ENCODE measurements around the gene SCN1B. TPM values are rescaled to one million over a fixed set of nuclear protein-coding genes. Genes with fewer than 3 reads are reported as not detected.

The SCN1B gene
- total RNA-seq, 4 donors from 2014 or later = 194 to 469 (median 289) TPM

DNA sequence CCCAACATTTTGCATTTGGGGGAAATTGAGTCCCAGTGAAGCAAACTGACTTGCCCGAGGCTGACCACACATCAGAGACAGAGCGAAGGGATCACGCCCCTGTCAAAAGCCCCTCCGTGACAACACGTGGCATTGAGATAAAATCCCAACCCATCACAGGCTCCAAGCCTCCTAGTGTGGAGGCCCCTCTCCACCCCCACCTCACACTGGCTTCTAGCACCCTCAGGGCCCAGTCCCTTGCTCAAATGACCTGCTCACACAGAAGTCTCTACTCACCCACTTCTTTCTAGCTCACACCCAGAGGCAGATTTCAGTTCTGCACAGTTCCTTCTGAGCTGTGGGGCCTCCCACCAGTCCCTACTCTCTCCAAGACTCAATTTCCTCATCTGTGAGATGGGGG is 21.5 kb downstream of the SCN1B start:
- no peak overlapping the region for H3K4me3 ChIP-seq
- H3K27me3 ChIP-seq = no peaks in the 10 kb centered on the region
- peaks cover 53 to 61% of the 10 kb centered on the region in 2 donors for H3K4me1 ChIP-seq
- in situ Hi-C loops (cut with MboI; ENCODE audit: low sequenced_read_pairs in 4 of 4) (no loop called here), intact Hi-C loops (cut with DNase I; ENCODE audit: low total_unique reads) (no loop called here)
- no peaks in the 10 kb centered on the region for H3K36me3 ChIP-seq
- ATAC-seq (no peak), DNase-seq (no peak)
- peak overlapping the region; percentile 97 to 98 (median 98) for H3K27ac ChIP-seq
- H3K9me3 ChIP-seq = no peaks in the 10 kb centered on the region
- TF ChIP-seq POLR2A (IDR thresholded peaks at IDR 0.05) = no peak
- TF ChIP-seq, protein P1, sequence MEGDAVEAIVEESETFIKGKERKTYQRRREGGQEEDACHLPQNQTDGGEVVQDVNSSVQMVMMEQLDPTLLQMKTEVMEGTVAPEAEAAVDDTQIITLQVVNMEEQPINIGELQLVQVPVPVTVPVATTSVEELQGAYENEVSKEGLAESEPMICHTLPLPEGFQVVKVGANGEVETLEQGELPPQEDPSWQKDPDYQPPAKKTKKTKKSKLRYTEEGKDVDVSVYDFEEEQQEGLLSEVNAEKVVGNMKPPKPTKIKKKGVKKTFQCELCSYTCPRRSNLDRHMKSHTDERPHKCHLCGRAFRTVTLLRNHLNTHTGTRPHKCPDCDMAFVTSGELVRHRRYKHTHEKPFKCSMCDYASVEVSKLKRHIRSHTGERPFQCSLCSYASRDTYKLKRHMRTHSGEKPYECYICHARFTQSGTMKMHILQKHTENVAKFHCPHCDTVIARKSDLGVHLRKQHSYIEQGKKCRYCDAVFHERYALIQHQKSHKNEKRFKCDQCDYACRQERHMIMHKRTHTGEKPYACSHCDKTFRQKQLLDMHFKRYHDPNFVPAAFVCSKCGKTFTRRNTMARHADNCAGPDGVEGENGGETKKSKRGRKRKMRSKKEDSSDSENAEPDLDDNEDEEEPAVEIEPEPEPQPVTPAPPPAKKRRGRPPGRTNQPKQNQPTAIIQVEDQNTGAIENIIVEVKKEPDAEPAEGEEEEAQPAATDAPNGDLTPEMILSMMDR (IDR thresholded peaks at IDR 0.05 in 4 of 5, conservative IDR thresholded peaks at IDR 0.05 in 1 of 5) = no peak

DNA sequence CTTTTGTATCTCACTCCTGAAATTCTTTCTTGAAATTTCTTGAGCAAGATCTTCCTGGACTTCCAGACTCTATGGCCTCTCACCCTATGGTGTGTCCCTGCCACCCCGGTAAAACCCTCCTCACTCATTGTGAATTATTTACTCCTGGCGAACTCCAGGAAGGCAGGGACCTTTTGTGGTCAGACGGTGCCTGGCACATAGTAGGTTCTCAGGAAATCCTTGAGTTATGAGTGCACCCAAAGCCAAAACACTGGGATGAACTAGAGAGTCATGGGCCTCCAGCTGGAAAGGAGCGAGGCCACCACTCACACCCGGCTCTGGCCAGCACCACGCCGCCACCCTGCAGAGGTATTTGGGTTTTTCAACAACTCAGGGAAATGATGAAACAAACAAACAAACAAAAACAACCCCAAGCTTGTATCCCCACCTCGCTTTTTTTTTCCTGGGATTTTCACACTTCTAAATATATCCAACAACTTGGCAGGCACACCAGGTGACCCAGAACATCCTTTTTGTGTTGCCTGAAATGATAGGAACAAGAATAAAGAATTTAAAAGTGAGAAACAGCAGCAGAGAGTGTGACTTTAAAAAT is 22.4 kb downstream of the SCN1B start:
- Histone ChIP-seq H3K27me3 (no peaks in the 10 kb centered on the region), H3K36me3 (no peaks in the 10 kb centered on the region), H3K9me3 (no peaks in the 10 kb centered on the region), H3K27ac (peak overlapping the region; percentile 97 to 98 (median 98)), H3K4me1 (peaks cover 52 to 55% of the 10 kb centered on the region in 2 donors), H3K4me3 (no peak overlapping the region)
- intact Hi-C loops (cut with DNase I; ENCODE audit: low total_unique reads) = no loop called here
- TF ChIP-seq POLR2A (IDR thresholded peaks at IDR 0.05) = no peak
- TF ChIP-seq, protein P1 (IDR thresholded peaks at IDR 0.05 in 4 of 5, conservative IDR thresholded peaks at IDR 0.05 in 1 of 5) = no peak
- ATAC-seq (peak; percentile 53 to 67), DNase-seq (peak; percentile 70 to 77)
- in situ Hi-C loops (cut with MboI; ENCODE audit: low sequenced_read_pairs in 4 of 4) = no loop called here

DNA sequence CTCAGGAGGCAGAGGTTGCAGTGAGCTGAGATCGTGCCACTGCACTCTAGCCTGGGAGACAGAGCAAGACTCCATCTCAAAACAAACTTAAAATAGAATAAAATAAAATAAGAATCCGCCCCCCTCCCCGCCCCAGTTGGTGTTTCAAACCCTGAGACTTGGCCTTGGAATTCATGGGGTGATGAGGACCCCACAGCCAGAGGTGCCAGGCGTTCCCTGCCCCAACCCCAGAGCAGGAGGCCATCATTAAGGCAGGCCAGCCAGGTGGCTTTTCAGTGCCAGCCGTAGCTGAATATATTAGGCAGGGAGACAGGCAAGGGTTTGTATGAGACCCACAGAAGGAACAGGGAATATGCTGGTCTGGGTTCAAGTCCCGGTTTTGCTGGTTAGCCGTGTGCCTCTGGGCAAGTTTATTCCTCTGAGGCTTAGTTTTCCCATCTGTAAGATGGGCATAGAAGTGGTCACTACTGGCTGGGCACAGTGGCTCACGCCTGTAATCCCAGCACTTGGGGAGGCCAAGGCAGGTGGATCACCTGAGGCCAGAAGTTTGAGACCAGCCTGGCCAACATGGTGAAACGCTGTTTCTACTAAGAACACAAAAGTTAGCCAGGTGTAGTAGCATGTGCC is 23.5 kb downstream of the SCN1B start:
- no peak for ATAC-seq
- Histone ChIP-seq H3K27ac (peak overlapping the region; percentile 97 to 98 (median 98)), H3K27me3 (no peaks in the 10 kb centered on the region), H3K4me3 (no peak overlapping the region), H3K36me3 (no peaks in the 10 kb centered on the region), H3K9me3 (no peaks in the 10 kb centered on the region), H3K4me1 (peaks cover 43 to 44% of the 10 kb centered on the region in 2 donors)
- peak in 1 of 2 donors; percentile 12 for DNase-seq
- in situ Hi-C loops (cut with MboI; ENCODE audit: low sequenced_read_pairs in 4 of 4) = no loop called here
- intact Hi-C loops (cut with DNase I; ENCODE audit: low total_unique reads) = no loop called here
- TF ChIP-seq, protein P1 (IDR thresholded peaks at IDR 0.05 in 4 of 5, conservative IDR thresholded peaks at IDR 0.05 in 1 of 5) = no peak
- no peak for TF ChIP-seq POLR2A (IDR thresholded peaks at IDR 0.05)

- Histone ChIP-seq H3K4me1 (peaks cover 35 to 36% of the 10 kb centered on the region in 2 donors), H3K27me3 (no peaks in the 10 kb centered on the region), H3K4me3 (no peak overlapping the region), H3K9me3 (no peaks in the 10 kb centered on the region), H3K36me3 (no peaks in the 10 kb centered on the region), H3K27ac (peak overlapping the region; percentile 70 to 98 (median 97))
- DNase-seq (no peak), ATAC-seq (no peak)
- in situ Hi-C loops (cut with MboI; ENCODE audit: low sequenced_read_pairs in 4 of 4) = no loop called here
- intact Hi-C loops (cut with DNase I; ENCODE audit: low total_unique reads) = no loop called here
- TF ChIP-seq, protein P1 (IDR thresholded peaks at IDR 0.05 in 4 of 5, conservative IDR thresholded peaks at IDR 0.05 in 1 of 5) = no peak
- no peak for TF ChIP-seq POLR2A (IDR thresholded peaks at IDR 0.05)
Measured at GRCh38 chr19:35054626-35055025, 24.4 kb downstream of the SCN1B start.
